Measurements from ENCODE around the gene ZBTB20. TPM values are rescaled to one million over a fixed set of nuclear protein-coding genes. Genes with fewer than 3 reads are reported as not detected.

Gene ZBTB20
- total and polyA plus RNA-seq, 2 of the 4 experiments (the other 2 are of a cell fraction), result 0.75 to 14.7 TPM

GRCh38 chr3:115004201-115005140 is 142.6 kb downstream of the ZBTB20 start:
- H3K9me1 ChIP-seq (ENCODE audit: insufficient read depth, low read length), result peaks cover 2% of the 10 kb centered on the region; the same call in 1 of the 2 replicates
- CTCF ChIA-PET, result no interaction called here

More at GRCh38 chr3:115004201-115005140, 142.6 kb downstream of the ZBTB20 start:
- DNase-seq (no peak), ATAC-seq (ENCODE audit: low read depth) (no peak)
- Histone ChIP-seq H4K20me1 (ENCODE audit: insufficient read depth, low read length) (no peaks in the 10 kb centered on the region), H3K27me3 (ENCODE audit: control insufficient read depth, insufficient read depth, low read length) (no peaks in the 10 kb centered on the region), H3K79me1 (ENCODE audit: low read depth in 1 of 2, low read length in 2 of 2) (no peaks in the 10 kb centered on the region), H3K4me3 (ENCODE audit: insufficient read depth, low read depth, low read length) (no peak overlapping the region), H3K4me1 (ENCODE audit: control insufficient read depth, insufficient read depth, low read length) (no peaks in the 10 kb centered on the region), H2BK120ac (ENCODE audit: low read depth, low read length) (no peak overlapping the region), H3K9me3 (ENCODE audit: control insufficient read depth, insufficient read depth, low read length) (no peaks in the 10 kb centered on the region), H2AK9ac (replicated peaks; ENCODE audit: low read depth, low read length, poor library complexity) (no peak overlapping the region), H3K4ac (ENCODE audit: low read depth, low read length) (no peak overlapping the region), H3K4me2 (ENCODE audit: low read depth, low read length) (no peak overlapping the region), H3K9ac (ENCODE audit: low read depth, low read length) (no peak overlapping the region), H3K56ac (ENCODE audit: extremely low read depth, insufficient read depth, low read length) (no peak overlapping the region), H3K27ac (ENCODE audit: insufficient read depth, low read length) (no peak overlapping the region), H4K5ac (ENCODE audit: low read depth, low read length) (no peak overlapping the region), H3K23ac (ENCODE audit: low read depth, low read length) (no peak overlapping the region), H3K14ac (replicated peaks; ENCODE audit: low read depth, low read length) (no peak overlapping the region), H2BK5ac (ENCODE audit: low read depth, low read length, poor library complexity, severe bottlenecking) (no peak overlapping the region), H3K36me3 (ENCODE audit: control insufficient read depth, insufficient read depth, low read length) (no peaks in the 10 kb centered on the region), H3K18ac (ENCODE audit: low read depth, low read length) (no peak overlapping the region), H2BK20ac (ENCODE audit: low read depth, low read length) (no peak overlapping the region), H4K8ac (ENCODE audit: low read depth in 2 of 2, low read length in 2 of 2) (no peak overlapping the region), H2AFZ (replicated peaks; ENCODE audit: low read length, poor library complexity) (no peak overlapping the region), H2BK15ac (ENCODE audit: low read depth, low read length) (no peak overlapping the region), H2AK5ac (ENCODE audit: low read depth, low read length) (no peak overlapping the region), H4K91ac (ENCODE audit: insufficient read depth, low read depth, low read length) (no peak overlapping the region)
- no CpG with 5 or more reads among the region's 2 CpGs for WGBS, 2 experiments (ENCODE audit: extremely low coverage in 2 of 2, insufficient read length in 1 of 2)
- TF ChIP-seq BHLHE40 (IDR thresholded peaks at IDR 0.05; ENCODE audit: low read depth, low read length), result no peak
- TF ChIP-seq CEBPB (IDR thresholded peaks at IDR 0.05; ENCODE audit: low read depth, low read length), result no peak
- no peak for TF ChIP-seq CTCF (conservative IDR thresholded peaks at IDR 0.05; ENCODE audit: low read depth, low read length)
- no peak for TF ChIP-seq SMC3 (IDR thresholded peaks at IDR 0.05; ENCODE audit: low read depth, low read length)
- no peak for TF ChIP-seq POLR2A (IDR thresholded peaks at IDR 0.05; ENCODE audit: low read depth, low read length)
- no peak for TF ChIP-seq FOS (IDR thresholded peaks at IDR 0.05; ENCODE audit: low read depth, low read length)
- TF ChIP-seq MXI1 (IDR thresholded peaks at IDR 0.05; ENCODE audit: borderline replicate concordance, low read depth, low read length), result no peak
- TF ChIP-seq RAD21 (IDR thresholded peaks at IDR 0.05; ENCODE audit: low read length), result no peak
- intact Hi-C loops (cut with micrococcal nuclease) (no loop called here), in situ Hi-C loops (cut with MboI; ENCODE audit: low sequenced_read_pairs) (no loop called here), dilution Hi-C loops (cut with HindIII; ENCODE audit: low sequenced_read_pairs, unreplicated experiment) (no loop called here)
- POLR2A ChIA-PET (ENCODE audit: unreplicated experiment), result no interaction called here
- no TSS peak for BruUV-seq (replicated peaks)

All from IMR-90 (cell line).